IgD-negative memory B cell (primary cell): ENCODE measurements around the gene CAPN8. TPM values are rescaled to one million over a fixed set of nuclear protein-coding genes. Genes with fewer than 3 reads are reported as not detected.
A peak's percentile ranks its signal among the peaks of the same experiment; 100 is the strongest.

Experiments
- H3K27ac Mint-ChIP-seq, 3 donors: one replicate each; pipeline ENCODE4 v1.8.0; 2020 to 2022; ENCODE audit warnings: mild to moderate bottlenecking in 3 of 3, mixed read lengths in 3 of 3, moderate library complexity in 1 of 3
- H3K27me3 Mint-ChIP-seq: one replicate; pipeline ENCODE4 v1.8.0; 2021; ENCODE audit warnings: mixed read lengths
- H3K36me3 Mint-ChIP-seq: one replicate; pipeline ENCODE4 v1.8.0; 2020; ENCODE audit warnings: mild to moderate bottlenecking, mixed read lengths
- H3K4me1 Mint-ChIP-seq, 3 donors: one replicate each; pipeline ENCODE4 v1.8.0; 2020 to 2022; ENCODE audit warnings: mixed read lengths in 3 of 3, mild to moderate bottlenecking in 1 of 3
- H3K4me3 Mint-ChIP-seq, 4 donors: one replicate each; pipeline ENCODE4 v1.8.0; 2020 to 2022; ENCODE audit warnings: mild to moderate bottlenecking in 4 of 4, mixed read lengths in 4 of 4, moderate library complexity in 3 of 4
- H3K9me3 Mint-ChIP-seq, 3 donors: one replicate each; pipeline ENCODE4 v1.8.0; 2020 to 2021; ENCODE audit warnings: mixed read lengths in 3 of 3, mild to moderate bottlenecking in 1 of 3
- polyA plus RNA-seq: library from polyadenylated mRNA; unstranded; fragments of 300-500 nt; fragmentation: Illumina TruSeq; gene quantifications from one replicate; pipeline ENCODE4 v1.2.3, GENCODE V29; 2021

The CAPN8 gene
- polyA plus RNA-seq, 1 donor from 2014 or later: not detected

DNA sequence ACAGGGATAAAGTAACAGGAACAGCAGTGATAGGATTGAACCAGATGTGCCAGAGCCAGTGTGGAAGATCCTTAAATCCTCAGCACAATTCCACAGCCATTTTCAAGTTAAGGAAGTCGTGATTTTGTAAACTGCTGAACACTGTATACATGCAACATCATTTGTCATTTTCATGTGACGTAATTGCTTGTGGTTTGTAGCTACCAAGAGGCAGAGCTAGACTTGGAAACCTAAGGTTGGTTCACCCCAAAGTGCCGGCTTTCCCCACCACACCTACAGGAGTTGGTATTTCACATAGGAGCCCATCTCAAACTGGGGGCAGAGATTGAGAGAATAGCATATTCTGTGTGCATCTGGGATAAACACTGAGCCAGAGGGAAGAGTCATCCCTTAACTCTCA lies 113.9 kb downstream of the CAPN8 start:
- Mint-ChIP-seq H3K9me3 (peaks cover 3 to 6% (median 4%) of the 10 kb centered on the region in 3 donors), H3K4me1 (peaks cover 5 to 13% (median 9%) of the 10 kb centered on the region in 3 donors), H3K36me3 (peaks cover 3% of the 10 kb centered on the region), H3K27me3 (peaks cover 12% of the 10 kb centered on the region), H3K4me3 (no peak overlapping the region), H3K27ac (peak overlapping the region in 1 of 3 donors; percentile 59)

DNA sequence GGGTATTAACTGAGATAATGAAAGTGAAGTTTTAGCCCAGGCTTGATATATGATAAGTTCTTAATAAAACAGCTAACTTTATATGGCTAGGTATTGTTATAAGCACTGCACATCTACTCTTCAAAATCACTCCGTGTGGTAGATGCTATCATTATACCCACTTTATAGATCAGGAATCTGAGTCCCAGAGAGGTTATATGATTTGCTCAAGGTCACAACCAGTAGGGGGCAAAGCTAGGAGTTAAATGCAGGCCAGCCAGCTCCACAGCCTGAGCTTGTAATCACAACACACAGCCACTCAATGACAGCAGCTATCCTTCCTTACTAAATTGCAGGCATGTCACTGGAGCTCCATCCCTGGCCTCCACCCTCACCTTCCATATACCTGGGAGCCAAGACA lies 115.8 kb downstream of the CAPN8 start:
- Mint-ChIP-seq H3K9me3 (peaks cover 3 to 6% (median 4%) of the 10 kb centered on the region in 3 donors), H3K4me3 (peak overlapping the region in 1 of 4 donors; percentile 73), H3K4me1 (peaks cover 5 to 13% (median 9%) of the 10 kb centered on the region in 3 donors), H3K27me3 (peaks cover 10% of the 10 kb centered on the region), H3K27ac (no peak overlapping the region), H3K36me3 (peaks cover 3% of the 10 kb centered on the region)

DNA sequence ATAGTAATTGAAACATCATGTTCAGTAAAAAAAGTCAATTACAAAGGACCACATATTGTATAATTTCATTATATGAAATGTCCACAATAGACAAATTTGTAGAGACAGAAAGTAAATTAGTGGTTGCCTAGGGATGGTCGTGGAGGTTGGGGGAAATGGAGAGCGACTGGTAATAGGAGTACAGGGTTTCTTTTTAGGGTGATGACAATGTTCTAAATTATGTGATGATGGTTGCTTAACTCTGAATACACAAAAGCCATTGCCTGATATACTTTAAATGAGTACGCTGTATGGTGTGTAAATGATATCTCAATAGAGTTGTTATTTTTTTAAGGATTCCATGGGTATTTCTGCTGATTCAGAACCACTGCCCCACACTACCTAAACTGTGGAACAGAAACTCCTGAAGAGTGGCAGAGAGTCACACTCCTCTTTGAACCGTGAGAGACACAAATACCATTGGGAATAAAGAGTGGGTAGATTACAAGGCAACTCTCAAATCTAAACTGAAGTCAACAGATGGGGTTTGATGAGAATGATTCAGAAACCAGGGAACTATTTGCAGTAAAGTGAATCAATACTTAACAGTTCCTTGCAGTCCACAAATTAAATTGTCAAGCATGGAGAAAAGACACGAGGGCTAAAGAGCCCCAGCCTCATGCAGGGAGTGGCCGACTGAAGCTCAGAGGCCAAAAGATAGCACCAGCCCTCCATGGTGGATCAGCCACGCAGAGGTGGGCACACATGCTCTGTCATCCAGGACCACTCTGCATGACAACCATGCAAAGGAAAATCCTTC lies 118.0 kb downstream of the CAPN8 start:
- peaks cover 5 to 13% (median 9%) of the 10 kb centered on the region in 3 donors for H3K4me1 Mint-ChIP-seq
- H3K36me3 Mint-ChIP-seq: peaks cover 3% of the 10 kb centered on the region
- H3K27me3 Mint-ChIP-seq: peaks cover 8% of the 10 kb centered on the region
- peaks cover 3 to 6% (median 4%) of the 10 kb centered on the region in 3 donors for H3K9me3 Mint-ChIP-seq
- no peak overlapping the region for H3K27ac Mint-ChIP-seq
- no peak overlapping the region for H3K4me3 Mint-ChIP-seq

DNA sequence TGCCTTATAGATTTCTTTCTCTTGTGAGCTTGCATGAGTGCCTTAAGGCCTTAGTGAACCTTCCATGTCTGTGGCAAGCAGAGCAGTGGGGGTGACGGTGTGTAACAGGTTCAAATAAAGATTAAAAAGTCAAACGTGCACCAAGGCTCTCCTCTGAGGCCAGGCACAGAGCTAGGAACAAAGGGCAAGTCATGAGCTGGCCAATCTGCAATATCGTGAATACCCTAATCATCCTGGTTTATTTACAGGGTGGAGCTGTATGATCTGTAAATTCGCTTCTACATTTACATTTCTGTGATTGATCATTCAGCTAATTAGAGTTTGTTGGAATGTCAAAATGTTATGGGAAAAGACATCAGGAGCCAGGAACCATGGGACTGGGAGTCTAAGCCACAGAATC lies 120.2 kb downstream of the CAPN8 start:
- Mint-ChIP-seq H3K9me3 (peaks cover 3 to 6% (median 4%) of the 10 kb centered on the region in 3 donors), H3K4me3 (no peak overlapping the region)

DNA sequence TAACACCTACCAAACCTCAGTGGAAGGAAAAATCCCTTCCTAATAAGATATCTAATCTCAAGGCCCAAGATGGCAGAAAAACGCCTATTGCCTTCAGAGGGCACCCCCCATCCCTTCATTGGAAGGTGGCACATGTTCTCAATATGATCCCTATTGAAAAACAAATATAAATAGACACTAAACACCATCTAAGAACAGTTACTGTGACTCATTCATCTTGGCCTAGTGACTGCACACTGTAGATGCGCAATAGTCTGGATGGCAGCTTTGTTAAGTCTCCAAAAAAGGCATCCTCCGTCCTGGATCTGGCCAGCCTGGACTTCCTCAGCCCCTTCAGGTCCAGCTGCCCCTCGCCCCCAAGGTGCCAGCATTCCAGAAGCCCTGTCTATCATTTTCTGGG lies 121.9 kb downstream of the CAPN8 start:
- no peaks in the 10 kb centered on the region for H3K36me3 Mint-ChIP-seq
- peaks cover 2 to 5% (median 3%) of the 10 kb centered on the region in 3 donors for H3K9me3 Mint-ChIP-seq
- no peak overlapping the region for H3K27ac Mint-ChIP-seq
- H3K27me3 Mint-ChIP-seq: peaks cover 16% of the 10 kb centered on the region
- H3K4me1 Mint-ChIP-seq: no peaks in the 10 kb centered on the region
- no peak overlapping the region for H3K4me3 Mint-ChIP-seq

More for the DNA sequence above, 120.2 kb downstream of the CAPN8 start:
- Mint-ChIP-seq H3K27ac (no peak overlapping the region), H3K36me3 (no peaks in the 10 kb centered on the region), H3K27me3 (peaks cover 14% of the 10 kb centered on the region), H3K4me1 (peaks cover 0 to 3% (median 2%) of the 10 kb centered on the region in 3 donors)

DNA sequence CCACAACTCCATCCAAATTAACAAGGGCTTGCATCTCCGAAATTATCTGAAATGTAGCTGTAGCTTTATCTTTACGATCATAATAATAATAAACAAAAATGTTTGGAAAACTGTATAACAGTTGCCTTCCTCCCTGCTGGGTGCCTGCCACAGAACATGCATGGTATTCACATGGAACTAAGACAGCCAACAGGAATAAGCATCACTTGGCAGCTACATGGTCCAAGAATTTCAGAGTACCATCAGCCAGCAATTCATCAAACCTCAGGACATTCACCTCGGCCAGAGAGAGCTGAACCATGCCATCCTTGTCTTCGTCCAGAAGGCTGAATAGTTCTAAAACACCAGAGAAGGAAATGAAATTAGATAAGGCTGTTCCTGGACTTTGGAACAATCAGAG lies 122.7 kb downstream of the CAPN8 start:
- no peak overlapping the region for H3K27ac Mint-ChIP-seq
- H3K36me3 Mint-ChIP-seq: no peaks in the 10 kb centered on the region
- peaks cover 14% of the 10 kb centered on the region for H3K27me3 Mint-ChIP-seq
- H3K4me1 Mint-ChIP-seq: no peaks in the 10 kb centered on the region
- H3K4me3 Mint-ChIP-seq: no peak overlapping the region
- H3K9me3 Mint-ChIP-seq: peaks cover 0 to 1% (median under 1%) of the 10 kb centered on the region in 3 donors

DNA sequence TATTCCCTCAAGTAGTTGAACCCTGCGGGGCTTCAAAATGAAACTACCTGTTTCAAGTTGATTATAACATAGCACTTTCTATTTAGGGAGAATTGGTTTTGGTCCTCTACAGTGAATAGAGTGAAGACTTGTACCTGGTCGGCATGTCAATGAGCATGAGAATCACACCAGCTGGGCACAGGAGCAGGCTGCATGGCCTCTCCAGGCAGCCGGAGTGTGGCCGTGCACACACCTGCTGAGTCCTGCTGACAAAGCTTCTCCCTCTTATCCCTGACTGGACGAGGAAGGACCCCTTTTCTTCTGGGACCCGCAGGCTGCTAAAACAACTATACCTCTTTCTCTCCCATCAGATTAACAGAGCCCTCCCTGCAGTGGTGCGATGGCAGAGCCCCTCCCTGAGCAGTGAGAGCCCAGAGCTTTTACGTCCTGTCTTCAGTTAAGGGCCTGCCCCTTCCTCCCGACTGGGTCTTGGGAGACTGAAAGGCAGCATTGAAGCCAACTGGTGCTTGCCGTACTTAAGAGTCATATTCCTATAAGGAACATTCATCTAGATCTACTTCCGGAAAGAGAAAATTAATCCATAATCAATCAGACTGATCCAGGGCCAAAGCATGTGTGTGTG lies 124.9 kb downstream of the CAPN8 start:
- peaks cover 14% of the 10 kb centered on the region for H3K27me3 Mint-ChIP-seq
- H3K27ac Mint-ChIP-seq: no peak overlapping the region
- no peaks in the 10 kb centered on the region for H3K36me3 Mint-ChIP-seq
- H3K4me3 Mint-ChIP-seq: no peak overlapping the region
- H3K9me3 Mint-ChIP-seq: no peaks in the 10 kb centered on the region
- no peaks in the 10 kb centered on the region for H3K4me1 Mint-ChIP-seq

DNA sequence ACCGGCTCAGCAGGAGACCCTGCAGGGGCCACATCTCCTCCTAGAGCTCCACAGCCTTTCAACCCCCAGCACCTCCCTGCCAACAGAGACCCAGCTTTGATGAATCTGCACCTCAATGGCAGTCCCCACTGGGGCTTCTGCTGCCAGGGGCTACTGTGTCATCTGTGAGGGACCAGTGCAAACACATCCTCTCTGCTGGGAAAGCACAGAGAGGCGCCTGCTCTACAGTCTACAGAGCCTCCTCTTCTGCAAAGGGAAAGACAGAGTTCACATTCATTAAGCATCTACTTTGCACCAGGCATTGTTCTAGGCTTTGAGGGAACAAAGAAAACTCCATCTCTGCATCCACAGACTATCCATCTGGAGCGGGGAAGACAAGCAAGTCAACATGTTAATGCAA lies 125.8 kb downstream of the CAPN8 start:
- H3K4me1 Mint-ChIP-seq: no peaks in the 10 kb centered on the region
- H3K9me3 Mint-ChIP-seq: no peaks in the 10 kb centered on the region
- no peaks in the 10 kb centered on the region for H3K36me3 Mint-ChIP-seq
- no peak overlapping the region for H3K4me3 Mint-ChIP-seq
- peaks cover 15% of the 10 kb centered on the region for H3K27me3 Mint-ChIP-seq
- no peak overlapping the region for H3K27ac Mint-ChIP-seq

DNA sequence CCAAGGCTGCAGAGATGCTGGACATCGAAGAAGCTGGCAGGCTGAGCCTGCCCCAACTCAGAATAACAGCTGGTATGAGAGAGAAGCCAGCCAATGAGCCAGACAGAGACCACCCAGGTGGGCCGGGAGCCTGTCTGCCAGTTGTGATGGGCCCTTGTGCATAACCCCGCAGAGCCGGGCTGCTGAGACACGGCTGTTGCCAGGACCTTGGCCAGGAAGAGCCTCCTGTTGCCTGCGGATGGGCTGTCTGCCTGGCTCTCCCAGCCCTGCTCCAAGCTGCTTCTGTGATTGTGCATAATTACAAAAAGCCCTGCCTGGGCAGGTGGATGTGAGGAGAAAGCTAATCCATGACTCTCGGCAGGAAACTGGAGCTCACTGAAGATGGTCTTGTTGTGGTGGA lies 126.5 kb downstream of the CAPN8 start:
- no peak overlapping the region for H3K4me3 Mint-ChIP-seq
- H3K9me3 Mint-ChIP-seq: no peaks in the 10 kb centered on the region
- no peaks in the 10 kb centered on the region for H3K36me3 Mint-ChIP-seq
- H3K27me3 Mint-ChIP-seq: peaks cover 15% of the 10 kb centered on the region
- H3K4me1 Mint-ChIP-seq: no peaks in the 10 kb centered on the region
- no peak overlapping the region for H3K27ac Mint-ChIP-seq

DNA sequence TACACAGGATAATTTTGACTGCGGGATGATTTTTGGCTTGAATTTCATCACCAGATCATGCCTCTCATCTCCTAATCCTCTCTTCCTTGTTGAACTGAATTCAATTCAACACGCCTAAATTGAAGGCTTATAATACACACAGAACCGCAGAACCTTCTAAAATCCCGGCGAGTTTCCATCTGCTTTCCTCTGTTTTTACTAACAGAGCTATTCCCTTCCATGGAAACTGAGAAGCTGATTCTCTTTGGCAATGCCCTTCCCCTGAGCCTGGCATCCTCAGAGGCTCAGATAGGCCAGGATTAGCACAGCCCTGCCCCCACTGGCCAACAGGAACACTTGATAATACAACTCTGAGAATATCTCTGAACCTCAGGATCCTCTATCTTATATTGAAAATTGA lies 130.2 kb downstream of the CAPN8 start:
- no peak overlapping the region for H3K4me3 Mint-ChIP-seq
- no peaks in the 10 kb centered on the region for H3K9me3 Mint-ChIP-seq
- no peak overlapping the region for H3K27ac Mint-ChIP-seq
- no peaks in the 10 kb centered on the region for H3K36me3 Mint-ChIP-seq
- H3K27me3 Mint-ChIP-seq: peaks cover 11% of the 10 kb centered on the region
- no peaks in the 10 kb centered on the region for H3K4me1 Mint-ChIP-seq

DNA sequence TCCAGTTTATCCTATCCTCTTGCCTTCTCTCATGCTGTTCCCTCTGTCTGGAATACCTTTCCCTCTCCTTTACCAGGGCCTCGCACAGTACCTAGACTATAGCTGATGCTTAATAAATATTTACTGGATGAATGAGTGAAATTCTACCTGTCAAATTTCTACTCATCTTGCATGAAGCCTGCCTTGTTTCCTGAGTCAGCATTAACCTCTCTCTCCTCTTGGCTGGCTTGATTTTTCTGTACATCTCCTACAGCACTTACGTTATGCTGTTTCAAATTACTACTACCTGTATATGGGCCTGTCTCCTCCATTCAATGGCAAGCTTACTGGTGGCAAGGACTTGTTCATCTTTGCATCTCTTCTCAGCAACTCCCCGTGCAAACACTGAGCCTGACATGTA lies 130.8 kb downstream of the CAPN8 start:
- Mint-ChIP-seq H3K4me3 (no peak overlapping the region), H3K9me3 (no peaks in the 10 kb centered on the region), H3K27me3 (peaks cover 11% of the 10 kb centered on the region), H3K4me1 (no peaks in the 10 kb centered on the region), H3K27ac (no peak overlapping the region), H3K36me3 (no peaks in the 10 kb centered on the region)

DNA sequence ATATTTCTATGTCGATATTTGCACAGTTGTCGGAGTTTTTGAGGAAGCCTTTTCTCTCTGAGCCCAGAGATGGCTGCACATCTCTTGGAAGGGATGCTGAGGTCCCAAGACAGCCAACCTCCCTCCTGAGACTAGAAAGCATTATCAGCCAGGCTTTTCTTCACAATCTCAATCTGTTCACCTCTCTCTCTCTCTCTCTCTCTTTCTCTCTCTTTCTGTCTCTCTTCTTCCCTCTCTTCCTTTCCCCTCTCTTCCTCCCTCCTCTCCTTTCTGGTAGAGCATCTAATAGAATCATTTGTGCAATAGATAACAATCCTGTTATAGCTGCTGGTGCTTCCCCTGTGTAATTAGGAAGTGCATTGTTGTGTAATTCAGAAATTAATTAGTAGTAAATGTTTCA lies 131.8 kb downstream of the CAPN8 start:
- H3K27ac Mint-ChIP-seq: no peak overlapping the region
- no peaks in the 10 kb centered on the region for H3K36me3 Mint-ChIP-seq
- no peak overlapping the region for H3K4me3 Mint-ChIP-seq
- H3K4me1 Mint-ChIP-seq: no peaks in the 10 kb centered on the region
- no peaks in the 10 kb centered on the region for H3K9me3 Mint-ChIP-seq
- peaks cover 11% of the 10 kb centered on the region for H3K27me3 Mint-ChIP-seq

DNA sequence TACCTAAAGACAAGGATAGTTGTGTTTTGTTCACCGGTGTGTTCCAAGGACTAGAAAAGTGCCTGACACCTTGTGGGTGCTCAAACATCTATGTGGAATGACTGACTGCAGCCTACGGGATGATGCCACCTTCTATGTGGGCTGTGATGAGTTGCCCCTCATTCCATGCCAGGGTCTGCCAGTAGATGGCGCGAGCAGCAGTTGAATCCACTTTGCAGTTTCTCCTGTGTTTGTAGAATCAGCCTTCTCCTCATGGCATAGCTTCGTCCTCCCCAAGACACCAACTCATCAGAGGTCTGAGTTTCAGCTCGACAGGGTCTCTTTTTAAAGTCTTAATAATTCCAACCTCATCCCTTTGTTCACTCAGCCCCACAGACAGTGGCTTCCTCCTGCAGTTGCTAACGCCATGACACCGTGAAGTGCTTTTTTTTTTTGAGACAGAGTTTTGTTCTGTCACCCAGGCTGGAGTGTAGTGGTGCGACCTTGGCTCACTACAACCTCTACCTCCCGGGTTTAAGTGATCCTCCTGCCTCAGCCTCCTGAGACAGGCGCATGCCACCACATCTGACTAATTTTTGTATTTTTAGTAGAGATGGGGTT lies 133.7 kb downstream of the CAPN8 start:
- H3K4me1 Mint-ChIP-seq: no peaks in the 10 kb centered on the region
- H3K9me3 Mint-ChIP-seq: peaks cover 0 to 6% (median 6%) of the 10 kb centered on the region in 3 donors
- H3K27me3 Mint-ChIP-seq: peaks cover 12% of the 10 kb centered on the region
- no peak overlapping the region for H3K27ac Mint-ChIP-seq
- peaks cover 2% of the 10 kb centered on the region for H3K36me3 Mint-ChIP-seq
- H3K4me3 Mint-ChIP-seq: no peak overlapping the region

DNA sequence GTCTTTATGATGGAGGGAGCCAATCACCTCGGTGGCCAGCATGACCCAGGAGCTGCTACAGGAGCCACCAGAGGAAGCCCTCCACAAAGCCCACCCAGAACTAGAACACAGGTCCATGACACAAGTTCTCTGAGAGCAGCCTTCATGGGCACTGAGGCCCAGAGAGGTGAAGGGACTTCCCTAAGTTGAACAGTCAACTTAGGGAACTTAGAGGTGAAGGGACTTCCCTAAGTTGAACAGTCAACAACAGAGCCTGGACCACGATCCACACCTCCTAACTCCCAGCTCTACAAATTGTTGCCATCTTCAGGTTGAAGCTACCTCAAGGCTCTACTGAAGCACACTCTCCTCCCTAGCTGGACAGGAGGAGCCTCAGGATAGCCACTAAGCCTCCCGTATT lies 139.5 kb downstream of the CAPN8 start:
- no peak overlapping the region for H3K4me3 Mint-ChIP-seq

DNA sequence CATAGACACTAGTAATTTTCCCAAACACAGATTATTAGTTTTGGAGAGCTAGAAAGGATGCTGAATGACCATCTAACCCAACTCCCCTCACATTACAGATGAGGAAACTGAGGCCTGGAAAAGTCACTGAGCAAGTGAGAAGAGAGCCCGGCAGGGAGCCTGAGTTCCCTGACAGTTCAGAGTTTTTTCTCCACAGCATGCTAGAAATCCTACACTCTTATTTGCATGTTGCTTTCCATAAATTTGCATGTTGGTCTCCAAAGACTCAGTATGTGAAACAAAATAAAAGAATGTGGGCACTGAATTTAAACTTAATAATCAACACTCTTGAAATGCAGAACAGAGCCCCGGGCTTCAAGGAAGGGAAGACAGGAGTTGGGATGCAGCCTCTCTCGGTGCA lies 140.0 kb downstream of the CAPN8 start:
- Mint-ChIP-seq H3K27ac (no peak overlapping the region), H3K9me3 (peaks cover 0 to 6% (median 6%) of the 10 kb centered on the region in 3 donors), H3K4me3 (no peak overlapping the region), H3K27me3 (peaks cover 6% of the 10 kb centered on the region), H3K36me3 (peaks cover 2% of the 10 kb centered on the region), H3K4me1 (no peaks in the 10 kb centered on the region)

More for the DNA sequence above, 139.5 kb downstream of the CAPN8 start:
- H3K27ac Mint-ChIP-seq: no peak overlapping the region
- H3K4me1 Mint-ChIP-seq: no peaks in the 10 kb centered on the region
- peaks cover 2% of the 10 kb centered on the region for H3K36me3 Mint-ChIP-seq
- H3K27me3 Mint-ChIP-seq: peaks cover 6% of the 10 kb centered on the region
- peaks cover 0 to 6% (median 6%) of the 10 kb centered on the region in 3 donors for H3K9me3 Mint-ChIP-seq
